Kidney (tissue), 14 donors: ENCODE results near the gene GSDME. TPM values are rescaled to one million over a fixed set of nuclear protein-coding genes. Genes with fewer than 3 reads are reported as not detected.

ENCODE experiments used
- DNase-seq, 5 donors: peaks; one replicate each; pipeline ENCODE4 v3.0.0-alpha.2; 2013 to 2020
- FAIRE-seq: peaks from 2 replicates; lab custom pipeline; 2012; peaks lifted over from hg19 to GRCh38; lab: Jason Lieb, UNC
- H3K27ac ChIP-seq, 2 donors: one replicate each; pipeline ENCODE4 v1.7.0; 2013; ENCODE audit warnings: low read depth in 2 of 2, low read length in 2 of 2, inconsistent platforms in 1 of 2
- H3K27me3 ChIP-seq: one replicate; pipeline ENCODE4 v1.7.1; 2013; ENCODE audit warnings: low read length, inconsistent platforms; ENCODE audit not compliant: control insufficient read depth, insufficient read depth
- H3K36me3 ChIP-seq, 3 donors: one replicate each; pipeline versions ENCODE4 v1.7.0 to v1.7.1; 2013; ENCODE audit warnings: low read length in 3 of 3, control low read depth in 1 of 3, inconsistent platforms in 1 of 3; ENCODE audit not compliant: insufficient read depth in 3 of 3, control insufficient read depth in 2 of 3
- H3K4me1 ChIP-seq, 3 donors: one replicate each; pipeline versions ENCODE4 v1.7.0 to v1.7.1; 2013; ENCODE audit warnings: low read length in 3 of 3, inconsistent platforms in 1 of 3, low read depth in 1 of 3; ENCODE audit not compliant: control insufficient read depth in 2 of 3, insufficient read depth in 2 of 3
- H3K4me3 ChIP-seq, 3 donors: one replicate each; pipeline versions ENCODE4 v1.7.0 to v1.8.1; 2013; ENCODE audit warnings: low read length in 3 of 3, control low read depth in 1 of 3, inconsistent platforms in 1 of 3
- H3K9ac ChIP-seq, 3 donors: one replicate each; pipeline versions ENCODE4 v1.7.0 to v1.7.1; 2013; ENCODE audit warnings: low read length in 3 of 3, control low read depth in 1 of 3, inconsistent platforms in 1 of 3
- H3K9me3 ChIP-seq, 3 donors: one replicate each; pipeline versions ENCODE4 v1.7.0 to v1.7.1; 2013; ENCODE audit warnings: low read length in 3 of 3, control low read depth in 1 of 3, inconsistent platforms in 1 of 3; ENCODE audit not compliant: control insufficient read depth in 2 of 3, insufficient read depth in 1 of 3
- CTCF ChIP-seq: IDR thresholded peaks from 3 replicates; pipeline ENCODE4 v1.5.1; 2012; ENCODE audit warnings: mild to moderate bottlenecking, moderate library complexity, borderline replicate concordance; ENCODE audit not compliant: insufficient read depth; ENCODE audit errors: extremely low read depth
- intact Hi-C: fragments of 100-400 bp; cut with DNase I; formaldehyde crosslinking; loops from one replicate; pipeline ENCODE4 v1.11.1; 2022
- polyA plus RNA-seq: library from polyadenylated mRNA; stranded (reverse); fragments of 350-450 nt; fragmentation: Illumina TruSeq; extraction: RNeasy Lipid Tissue Mini Kit (QIAGEN cat#74804); gene quantifications from one replicate; pipeline ENCODE4 v1.2.3, GENCODE V29; 2014; ENCODE audit warnings: low read depth, low replicate concordance; ENCODE audit not compliant: insufficient read depth
- total RNA-seq: library from RNA; stranded (reverse); fragmentation: NEBNext Ultra II Directional; extraction: Animal tissue kit (Norgen Biotek cat#: 25700); gene quantifications from one replicate; pipeline ENCODE4 v1.2.1, GENCODE V29; 2021
- donor health status: control.
- donor health status: control.
- donor health status: control.
- donor health status: control.
- donor health status: control.
- donor health status: DM: yes; HTN: yes; CAD: no.
- donor health status: Normal renal cell carcinoma (clear cell type).

GSDME gene
- total and polyA plus RNA-seq, 2 donors from 2014 or later = 11.7 to 16.8 TPM

- Histone ChIP-seq H3K4me1 (no peaks in the 10 kb centered on the region), H3K9me3 (no peaks in the 10 kb centered on the region), H3K36me3 (no peaks in the 10 kb centered on the region), H3K9ac (no peak overlapping the region), H3K4me3 (no peak overlapping the region), H3K27me3 (no peaks in the 10 kb centered on the region), H3K27ac (no peak overlapping the region)
- TF ChIP-seq CTCF = peak; percentile 35
- intact Hi-C loops = no loop called here
- FAIRE-seq (no peak), DNase-seq (peak in 4 of 5 donors; percentile 57 to 72 (median 59))
Measured at GRCh38 chr7:24722386-24723177, 34.7 kb downstream of the GSDME start.

GRCh38 chr7:24721481-24722001 lies 35.7 kb downstream of the GSDME start:
- Histone ChIP-seq H3K9me3 (no peaks in the 10 kb centered on the region), H3K36me3 (no peaks in the 10 kb centered on the region), H3K27me3 (no peaks in the 10 kb centered on the region), H3K4me1 (no peaks in the 10 kb centered on the region), H3K9ac (no peak overlapping the region), H3K4me3 (no peak overlapping the region), H3K27ac (no peak overlapping the region)
- intact Hi-C loops = no loop called here
- DNase-seq (peak in 3 of 5 donors; percentile 30 to 50 (median 39)), FAIRE-seq (no peak)
- no peak for TF ChIP-seq CTCF

GRCh38 chr7:24720283-24720682 lies 37.0 kb downstream of the GSDME start:
- FAIRE-seq = no peak
- H3K36me3 ChIP-seq = no peaks in the 10 kb centered on the region
- H3K27me3 ChIP-seq = no peaks in the 10 kb centered on the region
- no peak overlapping the region for H3K27ac ChIP-seq
- no peak for TF ChIP-seq CTCF
- no peak overlapping the region for H3K9ac ChIP-seq
- H3K4me3 ChIP-seq = no peak overlapping the region
- H3K9me3 ChIP-seq = no peaks in the 10 kb centered on the region
- no peaks in the 10 kb centered on the region for H3K4me1 ChIP-seq
- intact Hi-C loops = no loop called here
- no peak for DNase-seq
